HepG2 (cell line): Measurements from ENCODE around the gene SH2D5. TPM values are rescaled to one million over a fixed set of nuclear protein-coding genes. Genes with fewer than 3 reads are reported as not detected.

ENCODE experiments used
- ATAC-seq: fragments of 200-7000 bp; cut with Tn5 transposase; 3 replicates; pipeline ENCODE4 v1.9.1; 2020; ENCODE audit warnings: mild to moderate bottlenecking, moderate library complexity
- BruUV-seq: library from RNA; stranded (reverse); fragments of 400-500 nt; replicated peaks from 2 replicates; lab custom pipeline; 2021; lab: Mats Ljungman, UMichigan
- CTCF ChIA-PET: fragments of 300-600 bp; formaldehyde crosslinking; extraction: SDS; loops from one replicate; lab custom pipeline; 2021; ENCODE audit warnings: low total read pairs, inconsistent platforms, low intra/inter-chr PET ratio; lab: Yijun Ruan, JAX
- POLR2A ChIA-PET: fragments of 350-600 bp; sonication (Branson Sonifier 250); formaldehyde crosslinking; loops from one replicate; lab custom pipeline; 2020; ENCODE audit warnings: antibody characterized with exemption, inconsistent platforms; lab: Yijun Ruan, JAX
- DNase-seq: peaks from one replicate; pipeline ENCODE4 v3.0.0-alpha.2; 2015; ENCODE audit warnings: low spot score
- FAIRE-seq: peaks from 3 replicates; lab custom pipeline; 2011; peaks lifted over from hg19 to GRCh38; lab: Jason Lieb, UNC
- H2AFZ ChIP-seq: one replicate; pipeline ENCODE4 v1.6.1; 2011; ENCODE audit warnings: low read length, inconsistent platforms
- H3K27ac ChIP-seq: fragments of 300-600 bp; 3 replicates; pipeline ENCODE4 v1.8.0; 2011; ENCODE audit warnings: mixed run types, mild to moderate bottlenecking, mixed read lengths, low read length, inconsistent platforms; ENCODE audit not compliant: insufficient read depth; ENCODE audit errors: extremely low read length
- H3K27me3 ChIP-seq, 2 experiments: fragments of 200-600 bp in 1 of 2; 2 replicates in 1 of 2; 3 replicates in 1 of 2; pipeline versions ENCODE4 v1.6.0 to v1.8.0; 2011; ENCODE audit warnings: low read length in 2 of 2, mild to moderate bottlenecking in 2 of 2, moderate library complexity in 2 of 2, inconsistent platforms in 1 of 2; ENCODE audit not compliant: insufficient read depth in 2 of 2, control insufficient read depth in 1 of 2
- H3K36me3 ChIP-seq, 2 experiments: fragments of 200-600 bp in 1 of 2; replicated peaks in 1 of 2; 2 replicates in 1 of 2; 3 replicates in 1 of 2; pipeline versions ENCODE4 v1.5.1 to v1.8.0; 2011; ENCODE audit warnings: low read length in 2 of 2, inconsistent platforms in 1 of 2; ENCODE audit not compliant: insufficient read depth in 2 of 2, control insufficient read depth in 1 of 2
- H3K4me1 ChIP-seq: 2 replicates; pipeline ENCODE4 v1.5.1; 2012; ENCODE audit warnings: low read length, inconsistent platforms; ENCODE audit not compliant: insufficient read depth
- H3K4me2 ChIP-seq: 2 replicates; pipeline ENCODE4 v1.6.0; 2011; ENCODE audit warnings: low read depth, low read length, inconsistent platforms
- H3K4me3 ChIP-seq, 3 experiments: fragments of 200-600 bp in 1 of 3; sonication (generic), shearing (Covaris generic) in 1 of 3; replicated peaks in 1 of 3; 2 replicates each; pipeline ENCODE4 v1.5.1; 2011 to 2016; ENCODE audit warnings: low read length in 3 of 3, inconsistent platforms in 2 of 3, low read depth in 2 of 3, mild to moderate bottlenecking in 2 of 3, control low read depth in 1 of 3, mixed read lengths in 1 of 3; ENCODE audit not compliant: insufficient read depth in 1 of 3
- H3K79me2 ChIP-seq: one replicate; pipeline ENCODE4 v1.6.1; 2011; ENCODE audit warnings: low read length, inconsistent platforms; ENCODE audit not compliant: insufficient read depth
- H3K9ac ChIP-seq: 2 replicates; pipeline ENCODE4 v1.6.0; 2011; ENCODE audit warnings: mild to moderate bottlenecking, low read depth, low read length, inconsistent platforms; ENCODE audit not compliant: insufficient read depth
- H3K9me3 ChIP-seq: 2 replicates; pipeline ENCODE4 v1.5.1; 2012; ENCODE audit warnings: mild to moderate bottlenecking, low read length
- H4K20me1 ChIP-seq: 2 replicates; pipeline ENCODE4 v1.6.0; 2011; ENCODE audit warnings: inconsistent platforms, mild to moderate bottlenecking, low read length, moderate library complexity; ENCODE audit not compliant: insufficient read depth
- DMAP1 ChIP-seq: IDR thresholded peaks from 2 replicates; pipeline ENCODE4 v1.6.1; 2016
- DNMT3B ChIP-seq: conservative IDR thresholded peaks from 2 replicates; pipeline ENCODE4 v1.6.1; 2016; ENCODE audit warnings: missing biosample characterization, control low read depth
- ETV5 ChIP-seq: IDR thresholded peaks from 2 replicates; pipeline ENCODE4 v1.6.1; 2018; ENCODE audit warnings: missing biosample characterization, missing genetic modification reagents, inconsistent platforms, borderline replicate concordance
- FOXP4 ChIP-seq: sonication (generic); formaldehyde crosslinking; IDR thresholded peaks from 2 replicates; pipeline ENCODE4 v1.4.0; 2020; ENCODE audit warnings: missing genetic modification reagents
- GABPB1 ChIP-seq: IDR thresholded peaks from 2 replicates; pipeline ENCODE4 v1.6.1; 2016; ENCODE audit warnings: mild to moderate bottlenecking, missing genetic modification reagents, moderate library complexity, missing compliant biosample characterization
- GATAD2A ChIP-seq: IDR thresholded peaks from 2 replicates; pipeline ENCODE4 v1.6.1; 2016
- HES4 ChIP-seq: sonication (generic); formaldehyde crosslinking; IDR thresholded peaks from 2 replicates; pipeline ENCODE4 v1.9.0; 2021; ENCODE audit warnings: mild to moderate bottlenecking, missing genetic modification reagents, borderline replicate concordance
- MYC ChIP-seq: sonication (generic); formaldehyde crosslinking; IDR thresholded peaks from 2 replicates; pipeline ENCODE4 v1.9.0; 2021; ENCODE audit warnings: missing genetic modification reagents, borderline replicate concordance
- MYPOP ChIP-seq: sonication (generic); formaldehyde crosslinking; IDR thresholded peaks from 2 replicates; pipeline ENCODE4 v1.8.1; 2023; ENCODE audit warnings: mild to moderate bottlenecking, moderate library complexity, missing genetic modification reagents
- PRPF4 ChIP-seq: fragments of 200-400 bp; formaldehyde crosslinking; IDR thresholded peaks from 2 replicates; pipeline ENCODE4 v1.6.1; 2016; ENCODE audit warnings: low read length, low read depth; ENCODE audit not compliant: poor library complexity, severe bottlenecking
- RARA ChIP-seq: IDR thresholded peaks from 2 replicates; pipeline ENCODE4 v1.6.1; 2016; ENCODE audit warnings: missing genetic modification reagents, missing compliant biosample characterization
- YEATS2 ChIP-seq: sonication (generic); formaldehyde crosslinking; IDR thresholded peaks from 2 replicates; pipeline ENCODE4 v1.4.0; 2020; ENCODE audit warnings: missing genetic modification reagents, borderline replicate concordance
- ZIK1 ChIP-seq: sonication (generic); formaldehyde crosslinking; IDR thresholded peaks from 2 replicates; pipeline ENCODE4 v1.5.0; 2020; ENCODE audit warnings: mild to moderate bottlenecking, low read depth, missing genetic modification reagents, borderline replicate concordance
- ZMYM3 ChIP-seq: sonication (generic); formaldehyde crosslinking; IDR thresholded peaks from 2 replicates; pipeline ENCODE4 v1.5.1; 2020; ENCODE audit warnings: mild to moderate bottlenecking, missing genetic modification reagents
- ZNF496 ChIP-seq: sonication (generic); formaldehyde crosslinking; IDR thresholded peaks from 2 replicates; pipeline ENCODE4 v1.8.1; 2023; ENCODE audit warnings: mild to moderate bottlenecking, moderate library complexity, missing genetic modification reagents; ENCODE audit not compliant: insufficient replicate concordance
- ZNF567 ChIP-seq: sonication (generic); formaldehyde crosslinking; IDR thresholded peaks from 2 replicates; pipeline ENCODE4 v1.8.1; 2023; ENCODE audit warnings: mild to moderate bottlenecking, missing genetic modification reagents, borderline replicate concordance
- ZNF572 ChIP-seq: sonication (generic); formaldehyde crosslinking; IDR thresholded peaks from 2 replicates; pipeline ENCODE4 v1.5.1; 2020; ENCODE audit warnings: mild to moderate bottlenecking, missing genetic modification reagents
- WGBS: methylation state at CpG from one replicate; pipeline ENCODE4 v1.1.6; 2017; ENCODE audit warnings: low lambda C conversion rate; 5-methylcytosine and 5-hydroxymethylcytosine counted together
- in situ Hi-C: cut with HindIII; loops from 2 replicates; pipeline ENCODE4 v1.10.0; 2017; ENCODE audit warnings: low pct_unique_long_range_greater_than_20kb; ENCODE audit not compliant: extremely low pct_ligation_motif_present
- intact Hi-C: fragments of 100-400 bp; cut with micrococcal nuclease; formaldehyde crosslinking; loops from one replicate; pipeline ENCODE4 v1.10.0; 2022; ENCODE audit not compliant: unreplicated experiment
- polyA plus RNA-seq, 8 experiments: library from polyadenylated mRNA; depleted of rRNA in 3 of 8; stranded (reverse) in 7 of 8; unstranded in 1 of 8; fragments of >200 nt; fragmentation: Illumina TruSeq in 4 of 8; extraction: Trizol in 4 of 8; gene quantifications; 2 replicates each; pipeline versions ENCODE4 v1.2.1 to v1.2.3, GENCODE V29; 2011 to 2016; ENCODE audit warnings: low read depth in 4 of 8, missing spikeins in 1 of 8, mixed read lengths in 1 of 8; ENCODE audit not compliant: insufficient read depth in 1 of 8
- total RNA-seq, 5 experiments: library from RNA; depleted of rRNA; stranded (reverse); fragments of >200 nt; fragmentation: Illumina TruSeq; extraction: Trizol; gene quantifications; 2 replicates each; pipeline ENCODE4 v1.2.3, GENCODE V29; 2016; ENCODE audit warnings: low read depth in 1 of 5
- TF ChIP-seq, protein P1 (sequence below): sonication (generic); formaldehyde crosslinking; IDR thresholded peaks from 2 replicates; pipeline ENCODE4 v1.4.0; 2020; ENCODE audit warnings: missing genetic modification reagents, borderline replicate concordance

Gene SH2D5
- total and polyA plus RNA-seq, 2 of the 13 experiments (the other 11 are each of a cell fraction or from before 2014, with no cell fraction given): 1.2 to 3.4 TPM

GRCh38 chr1:20689645-20690056, 42.9 kb downstream of the SH2D5 start:
- no peak overlapping the region for H3K4me3 ChIP-seq
- intact Hi-C loops (no loop called here), in situ Hi-C loops (loop anchor here (5.0 kb wide), 1 partner anchor 508 kb away; no protein-coding TSS in a partner anchor)
- WGBS: 19% methylated on average over 3 of the region's 3 CpGs
- no peak overlapping the region for H2AFZ ChIP-seq
- H4K20me1 ChIP-seq: no peaks in the 10 kb centered on the region
- H3K27ac ChIP-seq: no peak overlapping the region
- peak; percentile 55 for DNase-seq
- peaks cover 3 to 39% of the 10 kb centered on the region in 2 experiments; a peak in 4 of 5 replicates for H3K27me3 ChIP-seq
- H3K36me3 ChIP-seq: no peaks in the 10 kb centered on the region
- H3K79me2 ChIP-seq: no peaks in the 10 kb centered on the region
- ChIA-PET CTCF (no interaction called here), POLR2A (interaction anchor here (1.0 to 1.1 kb wide), 2 partner anchors 28 to 97 kb away, joined by 3 to 4 read pairs; partner anchors contain the start of genes DDOST and HP1BP3)
- H3K4me1 ChIP-seq: peaks cover 41% of the 10 kb centered on the region
- H3K4me2 ChIP-seq: 0 out of 2 replicates have a peak overlapping the region, but pooled peaks have one; percentile 2
- ATAC-seq: peak; percentile 54
- BruUV-seq: no TSS peak
- no peak overlapping the region for H3K9ac ChIP-seq
- FAIRE-seq: peak; percentile 34
- H3K9me3 ChIP-seq: no peaks in the 10 kb centered on the region
- TF ChIP-seq MYC (no peak), MYPOP (no peak), PRPF4 (no peak), ZNF572 (CRISPR knock-in tag) (no peak), YEATS2 (CRISPR knock-in tag) (no peak), DMAP1 (CRISPR knock-in tag) (no peak), ZNF496 (CRISPR knock-in tag) (no peak), GABPB1 (CRISPR knock-in tag) (no peak), ZIK1 (CRISPR knock-in tag) (no peak), DNMT3B (CRISPR knock-in tag) (no peak), RARA (CRISPR knock-in tag) (no peak), HES4 (CRISPR knock-in tag) (no peak), ZMYM3 (peak; percentile 82), GATAD2A (CRISPR knock-in tag) (peak; percentile 60), FOXP4 (peak; percentile 68; the same call in 1 of the 2 replicates), ZNF567 (CRISPR knock-in tag) (no peak), ETV5 (CRISPR knock-in tag) (peak; percentile 44; the same call in 1 of the 2 replicates)
- TF ChIP-seq, protein P1, sequence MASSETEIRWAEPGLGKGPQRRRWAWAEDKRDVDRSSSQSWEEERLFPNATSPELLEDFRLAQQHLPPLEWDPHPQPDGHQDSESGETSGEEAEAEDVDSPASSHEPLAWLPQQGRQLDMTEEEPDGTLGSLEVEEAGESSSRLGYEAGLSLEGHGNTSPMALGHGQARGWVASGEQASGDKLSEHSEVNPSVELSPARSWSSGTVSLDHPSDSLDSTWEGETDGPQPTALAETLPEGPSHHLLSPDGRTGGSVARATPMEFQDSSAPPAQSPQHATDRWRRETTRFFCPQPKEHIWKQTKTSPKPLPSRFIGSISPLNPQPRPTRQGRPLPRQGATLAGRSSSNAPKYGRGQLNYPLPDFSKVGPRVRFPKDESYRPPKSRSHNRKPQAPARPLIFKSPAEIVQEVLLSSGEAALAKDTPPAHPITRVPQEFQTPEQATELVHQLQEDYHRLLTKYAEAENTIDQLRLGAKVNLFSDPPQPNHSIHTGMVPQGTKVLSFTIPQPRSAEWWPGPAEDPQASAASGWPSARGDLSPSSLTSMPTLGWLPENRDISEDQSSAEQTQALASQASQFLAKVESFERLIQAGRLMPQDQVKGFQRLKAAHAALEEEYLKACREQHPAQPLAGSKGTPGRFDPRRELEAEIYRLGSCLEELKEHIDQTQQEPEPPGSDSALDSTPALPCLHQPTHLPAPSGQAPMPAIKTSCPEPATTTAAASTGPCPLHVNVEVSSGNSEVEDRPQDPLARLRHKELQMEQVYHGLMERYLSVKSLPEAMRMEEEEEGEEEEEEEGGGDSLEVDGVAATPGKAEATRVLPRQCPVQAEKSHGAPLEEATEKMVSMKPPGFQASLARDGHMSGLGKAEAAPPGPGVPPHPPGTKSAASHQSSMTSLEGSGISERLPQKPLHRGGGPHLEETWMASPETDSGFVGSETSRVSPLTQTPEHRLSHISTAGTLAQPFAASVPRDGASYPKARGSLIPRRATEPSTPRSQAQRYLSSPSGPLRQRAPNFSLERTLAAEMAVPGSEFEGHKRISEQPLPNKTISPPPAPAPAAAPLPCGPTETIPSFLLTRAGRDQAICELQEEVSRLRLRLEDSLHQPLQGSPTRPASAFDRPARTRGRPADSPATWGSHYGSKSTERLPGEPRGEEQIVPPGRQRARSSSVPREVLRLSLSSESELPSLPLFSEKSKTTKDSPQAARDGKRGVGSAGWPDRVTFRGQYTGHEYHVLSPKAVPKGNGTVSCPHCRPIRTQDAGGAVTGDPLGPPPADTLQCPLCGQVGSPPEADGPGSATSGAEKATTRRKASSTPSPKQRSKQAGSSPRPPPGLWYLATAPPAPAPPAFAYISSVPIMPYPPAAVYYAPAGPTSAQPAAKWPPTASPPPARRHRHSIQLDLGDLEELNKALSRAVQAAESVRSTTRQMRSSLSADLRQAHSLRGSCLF (CRISPR knock-in tag): no peak
